ENCODE measurements around the gene POT1.

Gene POT1

GRCh38 chr7:124908259-124908658, 21.4 kb downstream of the POT1 start:
- no peak for DNase-seq

- no peak for DNase-seq
Measured at GRCh38 chr7:124907490-124907889, 22.1 kb downstream of the POT1 start.

DNA sequence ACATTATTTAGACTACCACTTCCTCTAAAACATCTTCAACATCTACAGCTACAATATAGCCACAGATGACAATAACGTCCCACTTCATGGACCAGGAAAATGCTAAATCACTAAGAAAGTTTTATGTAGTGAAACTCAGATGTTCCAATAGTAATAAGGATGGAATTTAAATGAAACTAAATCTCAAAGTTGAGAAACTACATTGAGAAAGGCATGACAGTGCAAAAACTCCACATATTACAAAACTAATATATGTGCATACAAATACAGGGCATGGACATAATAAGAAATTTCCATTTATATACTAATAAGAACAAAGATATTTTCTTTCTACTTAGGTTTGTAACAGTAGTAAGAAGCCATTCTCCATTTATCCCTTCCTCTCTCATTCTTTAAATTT, 31.1 kb downstream of the POT1 start:
- no peak for DNase-seq

DNA sequence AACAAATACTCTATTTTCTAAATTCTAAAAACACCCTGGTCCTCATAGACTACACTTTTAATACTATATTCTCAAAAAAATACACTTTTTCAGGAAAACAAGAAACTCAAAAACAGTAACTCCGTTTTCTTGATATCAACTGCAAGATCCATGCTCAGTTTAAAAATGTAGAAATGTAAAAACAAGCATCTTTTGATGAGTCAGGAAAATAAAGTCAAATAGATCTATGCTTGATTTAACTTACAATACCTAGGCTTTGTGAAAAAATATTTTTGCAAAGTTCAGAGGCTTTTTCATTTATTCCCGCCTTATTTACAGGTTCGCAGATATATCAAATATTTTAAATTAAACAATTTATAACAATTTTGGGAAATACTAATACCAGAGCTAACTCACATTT, 33.6 kb downstream of the POT1 start:
- no peak for DNase-seq

GRCh38 chr7:124893140-124893827, 36.3 kb downstream of the POT1 start:
- DNase-seq: no peak

DNA sequence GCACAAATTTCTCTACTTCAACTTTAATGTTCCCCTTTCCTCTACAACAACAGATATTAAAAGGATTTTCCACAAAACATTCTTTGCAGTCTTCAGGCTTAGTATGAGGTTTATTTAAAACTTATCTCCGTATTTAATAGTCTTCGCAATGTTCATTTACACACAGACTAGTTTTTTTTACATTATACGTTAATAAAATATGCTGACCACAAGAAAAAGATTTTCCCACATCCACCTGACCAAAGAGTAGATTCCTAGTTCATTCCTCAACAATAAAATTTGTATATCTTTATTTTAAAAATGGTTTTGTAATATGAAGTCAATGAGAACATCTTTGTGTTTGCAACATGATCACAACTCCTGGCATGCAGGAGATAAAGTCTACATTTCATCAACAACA, 42.4 kb downstream of the POT1 start:
- no peak for DNase-seq

GRCh38 chr7:124881981-124882380, 47.6 kb downstream of the POT1 start:
- no peak for DNase-seq

GRCh38 chr7:124879771-124880170, 49.9 kb downstream of the POT1 start:
- no peak for DNase-seq

GRCh38 chr7:124879103-124879502, 50.5 kb downstream of the POT1 start:
- DNase-seq: no peak

DNA sequence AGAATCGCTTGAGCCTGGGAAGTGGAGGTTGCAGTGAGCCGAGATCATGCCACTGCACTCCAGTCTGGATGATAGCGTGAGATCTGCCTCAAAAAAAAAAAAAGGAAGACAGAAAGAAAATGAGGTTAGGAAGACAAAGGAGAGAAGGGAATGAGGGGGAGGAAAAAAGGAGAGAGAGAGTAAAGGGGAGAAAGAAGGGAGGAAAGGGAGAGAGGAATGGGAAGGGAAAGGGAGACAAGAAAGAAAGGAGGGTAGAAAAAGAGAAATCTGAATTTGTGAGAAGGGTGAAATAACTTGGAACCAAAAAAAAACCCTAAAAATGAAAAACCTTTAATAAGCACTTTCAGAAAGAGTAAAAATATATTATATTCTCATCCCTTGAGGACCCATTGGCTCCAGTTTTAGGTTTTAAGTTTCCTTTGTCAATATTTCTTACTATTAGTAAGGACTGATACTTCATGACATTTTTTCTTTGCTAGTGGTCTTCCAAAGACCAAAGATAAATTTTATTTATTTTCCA, 54.9 kb downstream of the POT1 start:
- DNase-seq: no peak

DNA sequence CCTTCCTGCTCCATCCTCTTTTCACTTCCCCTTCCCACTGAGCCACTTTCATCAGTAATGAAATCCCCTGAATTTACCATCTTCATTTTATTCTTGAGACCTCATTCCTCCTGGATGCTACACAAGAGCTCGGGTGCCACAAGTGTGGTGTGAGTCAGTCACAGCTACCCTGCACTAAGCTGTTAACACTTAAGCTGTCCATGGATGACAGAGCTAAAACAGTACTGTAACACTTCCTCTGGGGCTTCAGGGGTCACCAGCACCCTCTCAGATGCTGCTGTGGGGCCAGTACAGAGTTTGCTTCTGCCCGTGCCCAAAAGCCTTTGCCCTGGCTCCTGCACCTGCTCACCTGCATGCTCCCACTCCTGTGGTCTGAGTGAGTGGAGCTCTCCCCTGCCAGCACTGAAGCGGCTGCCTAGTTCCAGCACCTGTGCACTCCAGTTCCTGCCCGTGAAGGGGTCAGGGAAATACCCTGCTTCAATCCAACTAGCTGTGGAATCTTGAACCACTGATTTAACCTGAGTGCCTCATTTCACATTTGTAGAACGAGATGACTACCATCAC, 71.9 kb downstream of the POT1 start:
- no peak for DNase-seq

- DNase-seq: no peak
Measured at GRCh38 chr7:124856299-124856888, 73.2 kb downstream of the POT1 start.

GRCh38 chr7:124843336-124843735, 86.3 kb downstream of the POT1 start:
- no peak for DNase-seq

- no peak for DNase-seq
Measured at GRCh38 chr7:124840435-124840834, 89.2 kb downstream of the POT1 start.

DNA sequence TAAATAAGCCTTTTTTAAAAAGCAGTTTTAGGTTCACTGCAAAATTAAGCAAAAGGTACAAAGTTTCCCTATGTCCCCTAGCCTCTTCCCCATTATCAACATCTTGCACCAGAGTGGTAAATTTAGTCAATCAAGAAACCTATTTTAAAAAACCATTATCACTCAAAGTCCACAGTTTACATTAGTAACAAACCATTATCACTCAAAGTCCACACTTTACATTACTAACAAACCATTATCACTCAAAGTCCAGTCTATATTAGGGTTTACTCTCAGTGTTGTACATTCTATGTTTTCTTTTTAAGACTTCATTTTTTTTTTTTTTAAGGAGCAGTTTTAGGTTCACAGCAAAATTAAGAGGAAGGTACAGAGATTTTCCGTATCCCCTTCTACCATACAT, 89.9 kb downstream of the POT1 start:
- no peak for DNase-seq

DNA sequence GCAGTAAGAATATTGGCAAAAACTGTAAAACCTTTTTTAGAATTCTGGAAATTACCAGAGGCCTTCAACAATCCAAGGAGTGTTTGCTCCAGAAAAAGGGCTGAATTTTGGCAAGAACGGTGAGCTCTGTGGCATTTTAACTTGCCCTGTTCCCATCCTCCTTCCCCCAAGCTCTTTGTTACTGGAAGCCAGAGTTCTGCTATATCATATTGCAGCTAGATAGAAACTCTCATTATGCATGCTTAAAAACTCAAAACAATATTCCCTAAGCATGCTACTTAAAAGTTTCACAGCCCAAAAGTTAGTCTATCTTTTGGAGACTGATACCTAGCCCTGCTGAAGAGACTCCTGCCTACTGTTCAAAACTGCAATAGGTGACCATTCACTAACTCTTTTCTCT, 93.5 kb downstream of the POT1 start:
- DNase-seq: no peak

GRCh38 chr7:124818807-124819206, 110.8 kb downstream of the POT1 start:
- no peak for DNase-seq

GRCh38 chr7:124813994-124814798, 115.4 kb downstream of the POT1 start:
- no peak for DNase-seq

GRCh38 chr7:124812764-124813163, 116.9 kb downstream of the POT1 start:
- DNase-seq: no peak

GRCh38 chr7:124811341-124811740, 118.3 kb downstream of the POT1 start:
- DNase-seq: no peak

DNA sequence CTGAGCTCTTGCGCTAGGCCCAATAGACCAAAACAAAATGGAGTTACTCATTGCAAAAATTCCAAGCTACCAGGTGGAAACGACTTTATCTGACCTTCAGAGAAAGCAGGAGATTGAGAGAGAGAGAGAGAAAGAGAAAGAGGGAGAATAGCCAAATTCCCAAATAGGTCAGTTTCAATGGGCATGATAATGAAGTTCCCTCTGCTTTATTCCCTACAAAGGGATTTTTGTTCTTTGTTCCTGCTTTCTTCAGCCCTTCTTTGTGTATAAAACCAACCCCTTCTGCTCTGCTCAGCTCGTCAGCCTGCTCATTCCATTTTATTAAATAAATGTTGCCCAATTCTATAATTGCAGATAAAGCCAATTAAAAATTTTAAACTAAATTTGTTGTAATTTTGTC, 119.0 kb downstream of the POT1 start:
- no peak for DNase-seq

DNA sequence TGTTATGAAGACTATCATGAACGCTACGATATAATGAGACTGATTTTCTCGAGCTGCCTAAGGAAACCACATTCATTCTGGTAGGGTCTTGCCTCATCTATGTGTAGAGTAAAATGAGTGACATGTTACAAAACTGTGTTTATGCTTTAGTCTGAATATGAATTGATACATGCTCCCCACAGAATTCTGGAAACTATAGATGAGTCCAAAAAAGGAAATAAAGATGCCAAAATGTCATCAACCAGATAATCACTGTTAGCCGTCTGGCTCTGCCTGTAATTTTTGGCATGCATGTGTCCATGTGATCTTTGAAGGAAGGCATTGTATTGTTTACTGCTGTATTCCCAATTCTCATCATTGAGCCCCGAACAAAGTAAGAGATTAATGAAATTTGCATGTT, 121.4 kb downstream of the POT1 start:
- DNase-seq: no peak

DNA sequence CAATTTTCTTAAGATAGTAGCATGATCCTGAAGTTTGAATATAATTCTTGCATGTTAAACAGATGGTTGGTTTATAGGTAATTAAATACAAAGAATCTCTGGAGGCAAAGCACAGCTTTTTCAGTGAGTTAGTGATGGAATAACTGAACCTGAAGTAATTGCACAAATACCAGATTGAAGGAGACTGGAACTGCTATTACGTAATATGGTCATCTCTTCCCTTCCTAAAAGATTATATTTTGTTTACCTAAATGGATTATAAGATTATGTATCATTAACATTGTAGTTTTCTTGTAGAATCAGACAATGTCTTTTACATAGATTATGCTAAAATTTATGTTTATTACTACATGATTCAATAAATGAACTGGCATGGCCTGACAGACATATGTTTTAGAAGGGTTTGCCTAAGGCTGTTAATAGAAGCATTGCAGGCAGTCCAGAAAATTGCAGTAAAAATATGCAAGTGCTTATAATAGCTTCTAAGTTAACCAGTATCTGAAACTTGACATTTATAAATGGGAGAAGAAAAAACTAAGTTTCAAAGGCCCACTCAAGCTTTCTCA, 128.2 kb downstream of the POT1 start:
- no peak for DNase-seq
